ENCODE data around the gene VSTM5.
"Not testable (repeated sequence)": the region's sequence is repeated elsewhere in the genome, so short reads cannot be mapped to it uniquely, and the experiment has no call there.

Gene VSTM5

GRCh38 chr11:93783362-93783761, 67.1 kb downstream of the VSTM5 start:
- Histone ChIP-seq H3K4me1 (ENCODE audit: control insufficient read depth, low read length) (peaks cover 25% of the 10 kb centered on the region), H3K36me3 (ENCODE audit: control insufficient read depth, low read length) (peaks cover 39% of the 10 kb centered on the region), H3K9me2 (replicated peaks; ENCODE audit: control insufficient read depth, low read length) (no peaks in the 10 kb centered on the region), H3F3A (ENCODE audit: control insufficient read depth, insufficient read depth) (no peaks in the 10 kb centered on the region), H3K27ac (ENCODE audit: low read depth, low read length) (peak overlapping the region; percentile 74; the same call in 1 of the 2 replicates), H4K20me1 (ENCODE audit: control insufficient read depth, insufficient read depth, low read depth, low read length) (peaks cover 20% of the 10 kb centered on the region), H3K27me3 (ENCODE audit: control insufficient read depth, low read length) (no peaks in the 10 kb centered on the region), H3K4me3 (ENCODE audit: low read length) (peak overlapping the region; percentile 97), H3K9me3 (ENCODE audit: control insufficient read depth, insufficient read depth, low read length) (no peaks in the 10 kb centered on the region), H3K79me2 (ENCODE audit: control insufficient read depth, low read length) (peaks cover 58% of the 10 kb centered on the region), H3K4me2 (ENCODE audit: low read length) (peak overlapping the region; percentile 97)
- TF ChIP-seq EZH2phosphoT487 (IDR thresholded peaks at IDR 0.05; ENCODE audit: borderline replicate concordance, low read length): no peak
- TF ChIP-seq CTCF (IDR thresholded peaks at IDR 0.05; ENCODE audit: low read depth, low read length, poor library complexity, severe bottlenecking): no peak

GRCh38 chr11:93775289-93775688, 75.1 kb downstream of the VSTM5 start:
- Histone ChIP-seq H3K9me3 (ENCODE audit: control insufficient read depth, insufficient read depth, low read length) (peaks cover 17% of the 10 kb centered on the region), H3K4me1 (ENCODE audit: control insufficient read depth, low read length) (peaks cover 20% of the 10 kb centered on the region), H3K79me2 (ENCODE audit: control insufficient read depth, low read length) (no peaks in the 10 kb centered on the region), H3K27me3 (ENCODE audit: control insufficient read depth, low read length) (no peaks in the 10 kb centered on the region), H3K9me2 (replicated peaks; ENCODE audit: control insufficient read depth, low read length) (no peaks in the 10 kb centered on the region), H3F3A (ENCODE audit: control insufficient read depth, insufficient read depth) (0 out of 2 replicates have a peak, but pooled peaks cover 2% of the 10 kb centered on the region), H3K27ac (ENCODE audit: low read depth, low read length) (no peak overlapping the region), H3K4me2 (ENCODE audit: low read length) (no peak overlapping the region), H4K20me1 (ENCODE audit: control insufficient read depth, insufficient read depth, low read depth, low read length) (no peaks in the 10 kb centered on the region), H3K36me3 (ENCODE audit: control insufficient read depth, low read length) (no peaks in the 10 kb centered on the region), H3K4me3 (ENCODE audit: low read length) (no peak overlapping the region)
- no peak for TF ChIP-seq EZH2phosphoT487 (IDR thresholded peaks at IDR 0.05; ENCODE audit: borderline replicate concordance, low read length)
- TF ChIP-seq CTCF (IDR thresholded peaks at IDR 0.05; ENCODE audit: low read depth, low read length, poor library complexity, severe bottlenecking): peak; percentile 65

GRCh38 chr11:93774560-93774959, 75.9 kb downstream of the VSTM5 start:
- H3K4me2 ChIP-seq (ENCODE audit: low read length); H3K27ac ChIP-seq (ENCODE audit: low read depth, low read length); H3K4me3 ChIP-seq (ENCODE audit: low read length); H3K79me2 ChIP-seq (ENCODE audit: control insufficient read depth, low read length); H3F3A ChIP-seq (ENCODE audit: control insufficient read depth, insufficient read depth); H4K20me1 ChIP-seq (ENCODE audit: control insufficient read depth, insufficient read depth, low read depth, low read length); H3K9me2 ChIP-seq (replicated peaks; ENCODE audit: control insufficient read depth, low read length); H3K27me3 ChIP-seq (ENCODE audit: control insufficient read depth, low read length); H3K36me3 ChIP-seq (ENCODE audit: control insufficient read depth, low read length): not testable (repeated sequence)
- H3K9me3 ChIP-seq (ENCODE audit: control insufficient read depth, insufficient read depth, low read length): peaks cover 17% of the 10 kb centered on the region
- H3K4me1 ChIP-seq (ENCODE audit: control insufficient read depth, low read length): peaks cover 20% of the 10 kb centered on the region

GRCh38 chr11:93773601-93774200, 76.7 kb downstream of the VSTM5 start:
- H3K9me2 ChIP-seq (replicated peaks; ENCODE audit: control insufficient read depth, low read length): no peaks in the 10 kb centered on the region
- no peak overlapping the region for H3K4me3 ChIP-seq (ENCODE audit: low read length)
- peaks cover 17% of the 10 kb centered on the region for H3K9me3 ChIP-seq (ENCODE audit: control insufficient read depth, insufficient read depth, low read length)
- H3K27me3 ChIP-seq (ENCODE audit: control insufficient read depth, low read length): no peaks in the 10 kb centered on the region
- H3K27ac ChIP-seq (ENCODE audit: low read depth, low read length): no peak overlapping the region
- no peak for TF ChIP-seq CTCF (IDR thresholded peaks at IDR 0.05; ENCODE audit: low read depth, low read length, poor library complexity, severe bottlenecking)
- 0 out of 2 replicates have a peak, but pooled peaks cover 2% of the 10 kb centered on the region for H3F3A ChIP-seq (ENCODE audit: control insufficient read depth, insufficient read depth)
- H4K20me1 ChIP-seq (ENCODE audit: control insufficient read depth, insufficient read depth, low read depth, low read length): no peaks in the 10 kb centered on the region
- H3K4me2 ChIP-seq (ENCODE audit: low read length): no peak overlapping the region
- no peaks in the 10 kb centered on the region for H3K79me2 ChIP-seq (ENCODE audit: control insufficient read depth, low read length)
- H3K36me3 ChIP-seq (ENCODE audit: control insufficient read depth, low read length): no peaks in the 10 kb centered on the region
- H3K4me1 ChIP-seq (ENCODE audit: control insufficient read depth, low read length): peaks cover 20% of the 10 kb centered on the region

Data from DOHH2 (cell line).